GM12891 (cell line): ENCODE measurements around the gene RNU6-8.

Experiments
- POLR2A ChIP-seq: IDR thresholded peaks from 2 replicates; pipeline ENCODE4 v1.6.1; 2011; ENCODE audit warnings: low read depth, low read length, control low read depth
- POLR2AphosphoS5 ChIP-seq: IDR thresholded peaks from 2 replicates; pipeline ENCODE4 v1.6.1; 2011; ENCODE audit warnings: low read depth, low read length, control low read depth
- POU2F2 ChIP-seq: IDR thresholded peaks from 2 replicates; pipeline ENCODE4 v1.6.1; 2011; ENCODE audit warnings: low read depth, mild to moderate bottlenecking, control low read depth, low read length, moderate library complexity
- SPI1 ChIP-seq: IDR thresholded peaks from 2 replicates; pipeline ENCODE4 v1.6.1; 2011; ENCODE audit warnings: low read depth, low read length, control low read depth
- TAF1 ChIP-seq: IDR thresholded peaks from 2 replicates; pipeline ENCODE4 v1.6.1; 2011; ENCODE audit warnings: low read depth, low read length, control low read depth

DNA sequence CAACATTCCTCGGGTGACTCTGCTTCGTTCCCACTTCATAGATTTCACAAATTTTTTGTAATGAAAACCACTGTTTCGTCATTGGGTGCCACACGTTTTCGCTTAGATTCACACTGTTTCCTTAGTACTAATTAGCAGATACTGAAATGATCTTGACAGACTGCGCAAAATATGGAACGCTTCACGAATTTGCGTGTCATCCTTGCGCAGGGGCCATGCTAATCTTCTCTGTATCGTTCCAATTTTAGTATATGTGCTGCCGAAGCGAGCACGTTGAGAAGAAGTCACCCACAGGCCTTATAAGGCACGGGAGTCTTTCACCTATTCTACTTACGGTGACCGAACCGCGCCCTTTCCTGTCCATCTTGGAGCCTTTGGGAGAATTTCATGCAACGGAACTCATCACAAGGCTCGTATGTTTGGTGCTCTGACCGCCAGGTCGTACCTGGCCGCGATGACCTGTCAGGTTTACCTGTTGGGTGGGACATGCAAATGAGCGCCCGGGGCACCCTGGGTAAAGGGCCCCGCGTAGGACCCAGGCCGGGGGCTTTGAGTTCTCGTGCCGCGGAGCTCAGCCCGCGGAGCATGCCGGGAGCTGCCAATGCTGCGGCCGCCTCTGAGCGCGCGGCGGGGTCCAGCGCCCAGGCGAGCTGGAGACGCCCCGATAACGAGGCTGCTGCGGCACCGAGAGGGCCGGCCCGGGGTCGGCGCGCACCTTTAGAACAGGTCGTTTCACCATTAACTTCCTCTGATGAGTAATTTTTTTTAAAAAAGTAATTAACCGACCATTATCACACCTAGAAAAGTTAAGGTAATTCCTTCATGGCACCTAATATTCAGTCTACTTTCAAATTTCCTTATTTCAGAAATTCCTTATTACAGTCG is at the start of gene RNU6-8:
- TF ChIP-seq POLR2AphosphoS5: no peak
- TF ChIP-seq POLR2A: no peak
- peak; percentile 28; the same call in 1 of the 2 replicates for TF ChIP-seq TAF1
- TF ChIP-seq SPI1: no peak
- TF ChIP-seq POU2F2: peak; percentile 99
